Omental fat pad (tissue), 4 donors: Measurements from ENCODE around the gene ACTC1. TPM values are rescaled to one million over a fixed set of nuclear protein-coding genes. Genes with fewer than 3 reads are reported as not detected.

ENCODE experiments used
- ATAC-seq: fragments of 150-250 bp; one replicate; pipeline ENCODE4 v1.9.1; 2016; ENCODE audit warnings: mild to moderate bottlenecking, moderate library complexity; ENCODE audit not compliant: low FRiP score
- DNase-seq: peaks from one replicate; pipeline ENCODE4 v3.0.0-alpha.2; 2019; ENCODE audit warnings: low spot score
- total RNA-seq, 4 donors: library from RNA; depleted of rRNA; stranded (reverse); fragments of >200 nt; gene quantifications; one replicate each; pipeline ENCODE4 v1.1.0, GENCODE V29; 2016
- TF ChIP-seq, protein P1 (sequence below), 3 donors: fragments of 450-650 bp; IDR thresholded peaks; one replicate each; pipeline ENCODE4 v1.5.1; 2016 to 2017; ENCODE audit warnings: antibody characterized with exemption in 3 of 3, mild to moderate bottlenecking in 3 of 3, moderate library complexity in 2 of 3

ACTC1 gene
- total RNA-seq, 4 donors from 2014 or later: 0.38 to 5.5 (median 0.93) TPM; not detected in 1

DNA sequence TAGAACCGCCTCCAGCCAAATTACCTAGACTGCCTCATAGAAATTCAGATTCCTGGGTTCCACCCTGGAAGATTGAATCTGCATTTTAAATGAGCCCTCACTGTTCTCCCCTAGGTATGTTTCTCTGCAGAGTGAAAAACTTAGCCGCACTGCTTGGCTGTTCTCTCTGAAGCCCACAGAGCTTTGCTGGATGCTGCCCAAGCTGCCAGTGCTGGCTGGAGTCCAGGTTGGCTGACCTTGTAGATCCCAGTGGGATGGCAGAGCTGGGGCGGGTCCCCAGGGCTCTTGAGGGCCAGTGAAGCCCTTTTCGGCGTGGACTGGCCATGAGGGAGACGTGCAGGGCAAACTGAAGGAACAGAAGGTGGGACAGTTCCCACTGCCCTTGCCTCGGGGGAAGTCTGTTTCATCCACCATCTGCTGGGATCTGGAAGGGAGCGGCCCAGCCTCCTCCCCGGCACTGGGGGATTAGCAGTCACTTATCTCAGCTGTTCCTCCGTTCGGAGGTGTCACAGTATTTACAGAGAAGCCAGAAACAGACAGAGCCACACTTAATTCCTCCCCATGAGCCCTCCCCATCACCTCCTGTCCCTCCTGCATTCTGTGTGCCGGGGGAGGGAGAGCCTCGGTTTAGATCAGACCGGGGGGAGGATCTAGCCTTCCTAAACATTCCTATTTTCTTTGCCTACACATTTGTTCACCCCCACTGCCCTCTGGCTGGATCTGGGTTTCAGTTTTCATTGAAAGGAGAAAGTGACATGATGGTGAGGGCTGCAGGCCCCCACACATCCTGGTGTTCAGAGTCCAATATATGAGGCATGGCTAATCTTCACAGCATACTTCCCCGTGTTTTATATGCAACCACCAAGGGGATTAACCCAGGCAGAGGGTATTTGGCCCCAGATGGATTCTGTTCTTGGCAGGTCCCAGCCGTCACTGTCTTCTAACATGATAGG, 4.1 kb upstream of the ACTC1 start:
- no peak for DNase-seq
- ATAC-seq: no peak

DNA sequence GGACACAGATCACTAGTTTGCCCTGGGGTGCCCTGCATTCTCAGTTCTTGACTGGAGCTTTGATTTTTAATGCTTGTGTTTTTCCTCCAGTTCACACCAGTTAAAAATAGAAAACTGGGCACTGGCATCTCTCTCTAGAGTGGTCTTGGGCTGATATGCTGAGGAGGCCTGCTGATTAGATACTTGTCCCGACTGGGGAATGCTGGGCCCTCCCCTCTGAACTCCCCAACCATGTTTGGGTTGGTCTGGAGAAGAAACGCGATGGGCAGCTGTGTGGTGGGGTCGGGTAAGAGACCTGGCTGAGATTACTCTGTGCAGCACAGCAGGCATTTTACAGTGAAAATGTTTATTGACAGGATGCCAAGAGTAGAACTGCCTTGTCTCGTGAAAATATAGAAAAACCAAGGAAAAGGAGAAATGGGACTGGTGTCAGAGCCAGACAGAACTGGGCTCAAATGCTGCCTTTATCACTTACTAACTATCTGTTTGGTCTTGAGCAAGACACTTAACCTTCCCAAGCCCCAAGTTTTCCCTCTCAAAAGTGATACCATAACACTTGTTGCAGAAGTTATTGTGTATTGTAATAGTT, 1.6 kb upstream of the ACTC1 start:
- TF ChIP-seq, protein P1, sequence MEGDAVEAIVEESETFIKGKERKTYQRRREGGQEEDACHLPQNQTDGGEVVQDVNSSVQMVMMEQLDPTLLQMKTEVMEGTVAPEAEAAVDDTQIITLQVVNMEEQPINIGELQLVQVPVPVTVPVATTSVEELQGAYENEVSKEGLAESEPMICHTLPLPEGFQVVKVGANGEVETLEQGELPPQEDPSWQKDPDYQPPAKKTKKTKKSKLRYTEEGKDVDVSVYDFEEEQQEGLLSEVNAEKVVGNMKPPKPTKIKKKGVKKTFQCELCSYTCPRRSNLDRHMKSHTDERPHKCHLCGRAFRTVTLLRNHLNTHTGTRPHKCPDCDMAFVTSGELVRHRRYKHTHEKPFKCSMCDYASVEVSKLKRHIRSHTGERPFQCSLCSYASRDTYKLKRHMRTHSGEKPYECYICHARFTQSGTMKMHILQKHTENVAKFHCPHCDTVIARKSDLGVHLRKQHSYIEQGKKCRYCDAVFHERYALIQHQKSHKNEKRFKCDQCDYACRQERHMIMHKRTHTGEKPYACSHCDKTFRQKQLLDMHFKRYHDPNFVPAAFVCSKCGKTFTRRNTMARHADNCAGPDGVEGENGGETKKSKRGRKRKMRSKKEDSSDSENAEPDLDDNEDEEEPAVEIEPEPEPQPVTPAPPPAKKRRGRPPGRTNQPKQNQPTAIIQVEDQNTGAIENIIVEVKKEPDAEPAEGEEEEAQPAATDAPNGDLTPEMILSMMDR (IDR thresholded peaks at IDR 0.05): no peak
- ATAC-seq (no peak), DNase-seq (no peak)

More for the DNA sequence above, 4.1 kb upstream of the ACTC1 start:
- TF ChIP-seq, protein P1 (IDR thresholded peaks at IDR 0.05): no peak

DNA sequence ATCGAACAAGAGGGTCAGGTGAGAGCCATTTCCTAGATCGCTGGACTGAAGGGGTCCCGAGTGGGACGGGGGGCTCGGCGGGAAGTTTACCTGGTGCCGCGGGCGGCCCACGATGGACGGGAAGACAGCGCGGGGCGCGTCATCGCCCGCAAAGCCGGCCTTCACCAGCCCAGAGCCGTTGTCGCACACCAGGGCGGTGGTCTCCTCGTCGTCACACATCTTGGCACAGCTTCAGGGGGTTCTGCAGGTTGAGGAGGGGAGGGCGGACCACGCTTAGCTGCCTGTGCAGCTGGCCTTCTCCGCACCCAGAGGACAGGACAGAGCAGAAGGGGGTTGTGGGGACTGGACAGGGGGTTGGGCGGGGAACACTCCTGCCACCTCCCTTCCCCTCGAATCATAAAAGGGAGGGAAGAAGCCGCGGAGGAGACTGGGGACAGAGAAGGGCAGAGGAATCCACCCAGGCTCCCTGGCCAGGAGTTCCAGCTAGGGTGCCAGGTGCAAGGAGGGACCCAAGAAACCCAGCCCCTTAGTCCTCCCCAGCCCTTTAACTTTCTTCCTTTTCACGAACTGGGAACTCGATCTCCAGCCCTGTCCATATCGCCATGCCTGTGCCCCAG, 651 bp downstream of the ACTC1 start:
- ATAC-seq (no peak), DNase-seq (no peak)
- TF ChIP-seq, protein P1 (IDR thresholded peaks at IDR 0.05): no peak

DNA sequence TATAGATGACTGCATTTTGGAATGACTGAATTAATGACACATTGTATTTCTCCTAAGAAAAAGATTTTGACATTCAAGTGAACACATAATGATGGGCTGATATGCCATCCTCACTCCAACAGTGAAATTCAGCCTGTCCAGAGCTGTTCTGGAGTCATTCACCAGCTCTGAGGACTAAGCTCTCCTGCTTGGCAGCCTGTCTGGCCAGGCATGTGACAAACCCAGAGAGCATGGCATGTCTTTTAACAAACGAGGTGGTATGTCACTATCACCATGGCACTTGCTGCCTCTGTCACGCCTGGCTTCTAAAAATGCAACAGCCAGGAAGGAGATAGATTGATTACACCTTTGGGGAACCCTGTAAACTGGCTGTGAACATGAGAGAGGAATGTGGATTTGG, 1.4 kb downstream of the ACTC1 start:
- DNase-seq (no peak), ATAC-seq (no peak)
- TF ChIP-seq, protein P1 (IDR thresholded peaks at IDR 0.05): no peak

DNA sequence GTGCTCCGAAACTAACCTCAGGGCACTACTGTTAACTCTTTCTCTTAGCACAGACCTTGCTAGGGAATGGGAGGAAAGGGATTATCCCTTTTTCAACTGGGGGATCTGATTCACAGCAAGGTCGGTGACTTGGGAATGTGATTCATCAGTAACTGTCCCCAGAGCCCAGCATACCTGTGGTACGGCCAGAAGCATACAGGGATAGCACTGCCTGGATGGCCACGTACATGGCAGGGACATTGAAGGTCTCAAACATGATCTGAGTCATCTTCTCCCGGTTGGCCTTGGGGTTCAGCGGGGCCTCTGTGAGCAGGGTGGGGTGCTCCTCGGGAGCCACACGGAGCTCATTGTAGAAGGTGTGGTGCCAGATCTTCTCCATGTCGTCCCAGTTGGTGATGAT, 2.3 kb downstream of the ACTC1 start:
- DNase-seq (no peak), ATAC-seq (no peak)
- TF ChIP-seq, protein P1 (IDR thresholded peaks at IDR 0.05): no peak

DNA sequence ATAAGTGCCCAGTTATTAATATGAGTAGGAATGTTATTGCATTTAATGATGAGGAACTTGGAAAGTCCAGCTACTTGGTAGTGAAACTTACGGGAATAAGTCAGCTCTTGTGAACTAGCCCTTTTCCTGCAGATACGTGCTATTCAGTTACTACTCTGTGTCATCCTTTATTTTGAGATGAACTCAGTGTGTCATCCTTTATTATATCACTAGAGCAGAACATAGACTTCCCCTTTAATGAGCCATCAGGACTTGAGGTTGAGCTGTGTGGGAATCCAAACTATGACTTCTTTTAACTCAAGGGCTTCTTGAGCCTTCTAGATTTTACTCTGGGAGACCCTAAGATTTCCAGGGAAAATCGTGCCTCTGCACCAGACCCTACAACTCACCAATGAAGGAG, 3.6 kb downstream of the ACTC1 start:
- ATAC-seq: no peak
- no peak for DNase-seq
- TF ChIP-seq, protein P1 (IDR thresholded peaks at IDR 0.05): no peak
